ENCODE data around the gene HS6ST2. TPM values are rescaled to one million over a fixed set of nuclear protein-coding genes. Genes with fewer than 3 reads are reported as not detected.

The HS6ST2 gene
- total and polyA plus RNA-seq, 4 donors = under 0.01 to 1.4 (median 0.01) TPM; not detected in 1

DNA sequence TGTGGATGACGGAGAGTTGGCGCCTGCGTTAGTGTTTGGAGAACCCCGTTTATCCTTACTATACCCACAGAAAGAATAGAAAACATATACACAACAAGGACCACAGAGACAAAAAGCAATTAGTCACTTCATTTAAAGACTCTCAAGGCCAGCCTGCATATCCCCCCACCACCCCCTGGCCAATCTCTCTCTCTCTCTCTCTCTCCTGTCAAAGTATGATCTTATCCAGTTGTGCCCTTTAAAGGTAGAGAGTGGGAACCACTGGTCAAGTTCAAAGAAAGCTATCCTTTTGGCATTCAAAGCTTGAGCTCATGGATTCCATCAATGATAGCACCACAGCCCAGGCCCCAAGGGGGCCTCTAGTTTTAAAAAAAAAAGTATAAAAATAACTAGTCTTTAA lies 289.3 kb downstream of the HS6ST2 start:
- no peak for TF ChIP-seq RAD21 (IDR thresholded peaks at IDR 0.05)
- no peak for TF ChIP-seq TAF1 (conservative IDR thresholded peaks at IDR 0.05)
- TF ChIP-seq RXRA (IDR thresholded peaks at IDR 0.05) = no peak
- no peak for DNase-seq (ENCODE audit: low spot score)
- WGBS = 93% methylated on average over 4 of the region's 4 CpGs

DNA sequence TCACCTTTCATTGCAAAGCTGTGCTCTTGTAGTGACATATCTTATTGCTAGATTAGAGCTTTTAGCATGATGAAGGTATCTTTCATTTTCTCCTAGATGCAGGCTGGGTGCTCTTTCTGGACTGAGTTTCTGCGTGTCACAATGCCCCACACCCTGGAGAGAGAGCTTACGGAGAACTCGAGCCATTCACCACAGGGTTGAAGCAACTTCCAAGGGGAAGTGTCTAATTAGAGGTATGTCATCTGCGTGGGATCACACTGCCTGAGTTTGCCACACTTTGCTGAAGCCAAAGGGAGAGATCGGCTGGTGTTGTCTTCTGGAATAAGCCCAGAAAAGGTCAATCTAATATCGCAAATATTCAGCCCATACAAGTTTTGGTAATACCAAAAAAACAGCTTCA lies 290.3 kb downstream of the HS6ST2 start:
- WGBS = 77% methylated on average over 6 of the region's 6 CpGs
- Histone ChIP-seq H3K27me3 (ENCODE audit: control insufficient read depth in 4 of 4, insufficient read depth in 4 of 4, low read length in 3 of 4) (peaks cover 0 to 10% (median 0%) of the 10 kb centered on the region in 4 donors), H3K36me3 (ENCODE audit: control insufficient read depth in 4 of 4, insufficient read depth in 3 of 4, low read depth in 1 of 4, low read length in 3 of 4) (no peaks in the 10 kb centered on the region), H3K4me1 (ENCODE audit: control insufficient read depth in 4 of 4, insufficient read depth in 4 of 4, low read length in 3 of 4) (no peaks in the 10 kb centered on the region), H3K9me3 (ENCODE audit: control insufficient read depth in 4 of 4, low read length in 3 of 4) (peaks cover 0 to 4% (median 1%) of the 10 kb centered on the region in 4 donors), H3K4me3 (ENCODE audit: low read depth in 1 of 3, low read length in 3 of 3) (no peak overlapping the region), H3K27ac (ENCODE audit: low read depth in 1 of 2, low read length in 2 of 2) (no peak overlapping the region), H3K9ac (ENCODE audit: low read depth in 1 of 2, low read length in 2 of 2) (no peak overlapping the region)
- DNase-seq (ENCODE audit: low spot score) = no peak
- TF ChIP-seq, protein P1, sequence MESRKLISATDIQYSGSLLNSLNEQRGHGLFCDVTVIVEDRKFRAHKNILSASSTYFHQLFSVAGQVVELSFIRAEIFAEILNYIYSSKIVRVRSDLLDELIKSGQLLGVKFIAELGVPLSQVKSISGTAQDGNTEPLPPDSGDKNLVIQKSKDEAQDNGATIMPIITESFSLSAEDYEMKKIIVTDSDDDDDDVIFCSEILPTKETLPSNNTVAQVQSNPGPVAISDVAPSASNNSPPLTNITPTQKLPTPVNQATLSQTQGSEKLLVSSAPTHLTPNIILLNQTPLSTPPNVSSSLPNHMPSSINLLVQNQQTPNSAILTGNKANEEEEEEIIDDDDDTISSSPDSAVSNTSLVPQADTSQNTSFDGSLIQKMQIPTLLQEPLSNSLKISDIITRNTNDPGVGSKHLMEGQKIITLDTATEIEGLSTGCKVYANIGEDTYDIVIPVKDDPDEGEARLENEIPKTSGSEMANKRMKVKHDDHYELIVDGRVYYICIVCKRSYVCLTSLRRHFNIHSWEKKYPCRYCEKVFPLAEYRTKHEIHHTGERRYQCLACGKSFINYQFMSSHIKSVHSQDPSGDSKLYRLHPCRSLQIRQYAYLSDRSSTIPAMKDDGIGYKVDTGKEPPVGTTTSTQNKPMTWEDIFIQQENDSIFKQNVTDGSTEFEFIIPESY (IDR thresholded peaks at IDR 0.05) = no peak
- TF ChIP-seq NR2F2 (IDR thresholded peaks at IDR 0.05) (no peak), FOXA2 (IDR thresholded peaks at IDR 0.05) (no peak), RAD21 (IDR thresholded peaks at IDR 0.05) (no peak), RXRA (IDR thresholded peaks at IDR 0.05) (no peak), HNF4A (conservative IDR thresholded peaks at IDR 0.05) (no peak)
- TF ChIP-seq, protein P2, sequence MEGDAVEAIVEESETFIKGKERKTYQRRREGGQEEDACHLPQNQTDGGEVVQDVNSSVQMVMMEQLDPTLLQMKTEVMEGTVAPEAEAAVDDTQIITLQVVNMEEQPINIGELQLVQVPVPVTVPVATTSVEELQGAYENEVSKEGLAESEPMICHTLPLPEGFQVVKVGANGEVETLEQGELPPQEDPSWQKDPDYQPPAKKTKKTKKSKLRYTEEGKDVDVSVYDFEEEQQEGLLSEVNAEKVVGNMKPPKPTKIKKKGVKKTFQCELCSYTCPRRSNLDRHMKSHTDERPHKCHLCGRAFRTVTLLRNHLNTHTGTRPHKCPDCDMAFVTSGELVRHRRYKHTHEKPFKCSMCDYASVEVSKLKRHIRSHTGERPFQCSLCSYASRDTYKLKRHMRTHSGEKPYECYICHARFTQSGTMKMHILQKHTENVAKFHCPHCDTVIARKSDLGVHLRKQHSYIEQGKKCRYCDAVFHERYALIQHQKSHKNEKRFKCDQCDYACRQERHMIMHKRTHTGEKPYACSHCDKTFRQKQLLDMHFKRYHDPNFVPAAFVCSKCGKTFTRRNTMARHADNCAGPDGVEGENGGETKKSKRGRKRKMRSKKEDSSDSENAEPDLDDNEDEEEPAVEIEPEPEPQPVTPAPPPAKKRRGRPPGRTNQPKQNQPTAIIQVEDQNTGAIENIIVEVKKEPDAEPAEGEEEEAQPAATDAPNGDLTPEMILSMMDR (IDR thresholded peaks at IDR 0.05; ENCODE audit: low read depth, low read length, missing input control) = no peak
- TF ChIP-seq, protein P3, sequence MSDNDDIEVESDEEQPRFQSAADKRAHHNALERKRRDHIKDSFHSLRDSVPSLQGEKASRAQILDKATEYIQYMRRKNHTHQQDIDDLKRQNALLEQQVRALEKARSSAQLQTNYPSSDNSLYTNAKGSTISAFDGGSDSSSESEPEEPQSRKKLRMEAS (IDR thresholded peaks at IDR 0.05) = no peak
- TF ChIP-seq, protein P4, sequence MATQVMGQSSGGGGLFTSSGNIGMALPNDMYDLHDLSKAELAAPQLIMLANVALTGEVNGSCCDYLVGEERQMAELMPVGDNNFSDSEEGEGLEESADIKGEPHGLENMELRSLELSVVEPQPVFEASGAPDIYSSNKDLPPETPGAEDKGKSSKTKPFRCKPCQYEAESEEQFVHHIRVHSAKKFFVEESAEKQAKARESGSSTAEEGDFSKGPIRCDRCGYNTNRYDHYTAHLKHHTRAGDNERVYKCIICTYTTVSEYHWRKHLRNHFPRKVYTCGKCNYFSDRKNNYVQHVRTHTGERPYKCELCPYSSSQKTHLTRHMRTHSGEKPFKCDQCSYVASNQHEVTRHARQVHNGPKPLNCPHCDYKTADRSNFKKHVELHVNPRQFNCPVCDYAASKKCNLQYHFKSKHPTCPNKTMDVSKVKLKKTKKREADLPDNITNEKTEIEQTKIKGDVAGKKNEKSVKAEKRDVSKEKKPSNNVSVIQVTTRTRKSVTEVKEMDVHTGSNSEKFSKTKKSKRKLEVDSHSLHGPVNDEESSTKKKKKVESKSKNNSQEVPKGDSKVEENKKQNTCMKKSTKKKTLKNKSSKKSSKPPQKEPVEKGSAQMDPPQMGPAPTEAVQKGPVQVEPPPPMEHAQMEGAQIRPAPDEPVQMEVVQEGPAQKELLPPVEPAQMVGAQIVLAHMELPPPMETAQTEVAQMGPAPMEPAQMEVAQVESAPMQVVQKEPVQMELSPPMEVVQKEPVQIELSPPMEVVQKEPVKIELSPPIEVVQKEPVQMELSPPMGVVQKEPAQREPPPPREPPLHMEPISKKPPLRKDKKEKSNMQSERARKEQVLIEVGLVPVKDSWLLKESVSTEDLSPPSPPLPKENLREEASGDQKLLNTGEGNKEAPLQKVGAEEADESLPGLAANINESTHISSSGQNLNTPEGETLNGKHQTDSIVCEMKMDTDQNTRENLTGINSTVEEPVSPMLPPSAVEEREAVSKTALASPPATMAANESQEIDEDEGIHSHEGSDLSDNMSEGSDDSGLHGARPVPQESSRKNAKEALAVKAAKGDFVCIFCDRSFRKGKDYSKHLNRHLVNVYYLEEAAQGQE (IDR thresholded peaks at IDR 0.05) = no peak

More for the DNA sequence above, 289.3 kb downstream of the HS6ST2 start:
- no peak overlapping the region for H3K9ac ChIP-seq (ENCODE audit: low read depth in 1 of 2, low read length in 2 of 2)
- H3K9me3 ChIP-seq (ENCODE audit: control insufficient read depth in 4 of 4, low read length in 3 of 4) = peaks cover 0 to 4% (median 1%) of the 10 kb centered on the region in 4 donors
- peaks cover 0 to 10% (median 0%) of the 10 kb centered on the region in 4 donors for H3K27me3 ChIP-seq (ENCODE audit: control insufficient read depth in 4 of 4, insufficient read depth in 4 of 4, low read length in 3 of 4)
- no peaks in the 10 kb centered on the region for H3K4me1 ChIP-seq (ENCODE audit: control insufficient read depth in 4 of 4, insufficient read depth in 4 of 4, low read length in 3 of 4)
- H3K36me3 ChIP-seq (ENCODE audit: control insufficient read depth in 4 of 4, insufficient read depth in 3 of 4, low read depth in 1 of 4, low read length in 3 of 4) = no peaks in the 10 kb centered on the region
- no peak overlapping the region for H3K4me3 ChIP-seq (ENCODE audit: low read depth in 1 of 3, low read length in 3 of 3)
- H3K27ac ChIP-seq (ENCODE audit: low read depth in 1 of 2, low read length in 2 of 2) = no peak overlapping the region
